Effector CD8-positive, alpha-beta T cell (primary cell): Measurements from ENCODE around the gene LINC01488.

Experiments
- DNase-seq: peaks from one replicate; lab custom pipeline; 2025; lab: John Stamatoyannopoulos, UW
- total RNA-seq, 4 experiments: gene quantifications; one replicate each; lab custom pipeline; 2026; lab: John Stamatoyannopoulos, UW

Gene LINC01488
- 0 reads per million in 4 experiments for total RNA-seq

DNA sequence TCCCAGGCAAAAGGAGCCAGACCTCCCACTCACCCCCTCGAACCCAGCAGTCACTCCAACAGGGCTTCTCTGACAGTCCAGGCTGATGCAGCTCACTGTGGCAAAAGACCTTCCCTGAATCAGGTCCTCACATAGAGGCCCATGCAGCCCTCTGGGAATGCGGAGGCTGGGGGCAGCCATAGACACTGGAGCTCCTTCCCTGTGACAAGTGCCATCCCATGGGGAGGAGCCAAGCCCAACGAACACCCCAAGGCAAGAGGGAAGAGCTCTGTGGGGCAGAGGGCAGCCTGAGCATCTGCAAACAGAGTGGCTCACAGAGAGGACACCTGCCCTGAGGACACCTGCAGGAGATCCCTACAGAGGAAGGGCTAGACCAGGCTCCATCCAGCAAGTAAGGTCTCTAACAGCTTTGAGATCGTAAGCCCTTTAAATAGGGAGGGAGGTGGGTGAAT, at the start of gene LINC01488:
Gene LINC01488 (plus strand): TSS at position 271 of the 452 bp plus-strand sequence.
- DNase-seq, result no peak

DNA sequence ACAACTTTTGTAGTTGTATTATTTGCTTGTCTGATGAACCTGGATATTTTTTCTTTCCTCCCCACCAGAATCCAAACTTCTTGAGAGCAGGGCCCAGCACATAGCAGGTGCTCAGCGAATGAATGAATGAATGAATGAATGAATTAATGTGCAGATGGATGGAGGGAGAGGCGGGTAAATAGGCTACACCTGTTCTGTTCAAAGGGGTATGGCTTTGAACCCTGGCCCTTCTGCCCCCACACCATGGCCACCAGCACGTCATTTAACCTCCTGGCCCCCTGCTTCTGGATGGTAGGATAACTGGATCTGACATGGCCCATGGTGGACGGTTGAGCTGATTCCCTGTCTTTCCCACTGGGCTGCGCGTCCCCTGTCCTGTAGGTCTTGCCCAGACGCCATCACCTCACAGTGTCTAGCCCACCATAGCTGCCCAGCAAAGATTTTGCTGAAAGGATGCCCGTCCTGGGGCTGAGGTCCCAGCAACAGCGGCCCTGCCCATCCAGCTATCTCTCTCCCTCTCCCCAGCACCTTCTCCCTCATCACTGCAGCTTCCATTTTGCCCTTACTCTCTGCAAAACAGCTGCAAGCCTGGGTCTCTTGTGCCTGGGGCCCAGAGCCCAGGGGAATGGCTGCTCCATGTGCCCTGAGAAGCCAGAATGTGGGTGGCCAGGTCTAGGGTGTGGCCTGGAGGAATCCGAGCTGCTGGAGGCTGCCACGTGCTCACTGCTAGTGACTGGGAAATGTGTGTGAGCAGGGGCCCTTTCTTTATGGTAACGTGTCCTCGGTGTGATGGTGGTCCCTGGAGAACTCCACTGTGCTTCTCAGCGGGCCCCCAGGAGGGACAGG, 49.3 kb upstream of the LINC01488 start:
- DNase-seq, result no peak

DNA sequence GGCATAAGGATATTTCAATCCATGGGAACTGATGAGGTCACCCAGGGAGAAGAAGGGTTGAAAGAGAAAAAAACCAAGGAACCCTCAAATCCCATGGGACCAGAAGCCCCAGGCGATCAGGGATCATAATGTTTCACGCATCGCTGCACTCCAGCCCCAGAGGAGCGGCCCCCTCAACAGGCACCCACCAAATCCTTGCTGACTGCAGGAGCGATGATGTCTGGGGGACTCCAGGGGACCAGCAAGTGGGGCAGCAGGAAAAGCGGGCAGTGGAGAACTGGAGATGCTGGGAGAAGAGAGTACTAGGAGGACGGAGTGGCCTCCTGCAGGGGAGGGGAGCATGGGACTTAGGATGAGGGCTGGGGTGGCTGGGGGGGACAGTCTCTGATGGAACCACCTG, 47.7 kb upstream of the LINC01488 start:
- no peak for DNase-seq

GRCh38 chr11:69434471-69434931, 47.0 kb upstream of the LINC01488 start:
- DNase-seq, result no peak

GRCh38 chr11:69435161-69435986, 46.1 kb upstream of the LINC01488 start:
- no peak for DNase-seq

- DNase-seq, result no peak
These were observed 45.2 kb upstream of the LINC01488 start for GRCh38 chr11:69436041-69436982.

DNA sequence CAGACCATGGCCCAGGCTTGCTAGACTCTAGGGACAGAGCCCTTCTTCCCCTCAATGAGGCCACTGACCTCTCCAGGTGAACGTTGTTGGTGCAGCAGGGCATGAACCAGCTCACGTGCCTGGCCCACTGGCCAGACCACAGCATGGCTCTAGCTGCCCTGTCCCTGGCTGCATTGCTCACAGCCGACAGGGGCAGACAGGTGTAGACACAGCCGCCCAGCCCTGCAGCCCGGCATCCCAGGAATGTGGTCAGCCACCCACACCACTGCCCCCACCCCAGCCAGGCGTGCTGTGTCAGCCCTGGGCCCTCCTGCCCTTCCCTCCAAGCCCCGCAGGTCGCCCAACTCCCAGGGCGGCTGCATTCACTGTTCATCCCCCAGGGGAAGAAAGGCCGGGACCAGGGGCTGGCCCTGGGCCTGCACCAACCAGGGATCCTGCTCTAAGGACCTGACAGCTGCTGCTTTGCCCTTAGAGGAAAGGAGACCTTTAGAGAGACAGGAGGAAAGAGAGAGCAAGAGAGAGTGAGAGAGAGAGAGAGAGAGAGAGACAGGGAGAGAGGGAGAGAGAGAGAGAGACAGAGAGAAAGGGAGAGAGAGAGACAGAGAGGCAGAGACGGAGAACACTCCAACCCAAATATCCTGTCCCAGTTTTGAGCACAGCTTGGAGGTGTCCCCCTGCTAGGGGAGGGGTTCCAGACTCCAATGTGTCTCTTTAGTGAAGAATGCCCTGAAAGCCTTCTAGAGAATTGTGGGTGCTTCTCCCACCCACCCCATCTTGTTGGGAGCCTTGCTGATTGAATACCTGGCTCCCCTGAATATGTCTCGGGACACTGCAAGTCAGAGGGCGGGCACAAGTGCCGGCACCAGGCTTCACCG, 44.2 kb upstream of the LINC01488 start:
- no peak for DNase-seq

GRCh38 chr11:69437876-69438205, 43.6 kb upstream of the LINC01488 start:
- no peak for DNase-seq

- DNase-seq, result no peak
These were observed 43.1 kb upstream of the LINC01488 start for GRCh38 chr11:69438286-69438920.

GRCh38 chr11:69439127-69439526, 42.3 kb upstream of the LINC01488 start:
- DNase-seq, result no peak

- no peak for DNase-seq
These were observed 41.6 kb upstream of the LINC01488 start for GRCh38 chr11:69439651-69440464.

- no peak for DNase-seq
These were observed 40.6 kb upstream of the LINC01488 start for GRCh38 chr11:69440876-69441275.

DNA sequence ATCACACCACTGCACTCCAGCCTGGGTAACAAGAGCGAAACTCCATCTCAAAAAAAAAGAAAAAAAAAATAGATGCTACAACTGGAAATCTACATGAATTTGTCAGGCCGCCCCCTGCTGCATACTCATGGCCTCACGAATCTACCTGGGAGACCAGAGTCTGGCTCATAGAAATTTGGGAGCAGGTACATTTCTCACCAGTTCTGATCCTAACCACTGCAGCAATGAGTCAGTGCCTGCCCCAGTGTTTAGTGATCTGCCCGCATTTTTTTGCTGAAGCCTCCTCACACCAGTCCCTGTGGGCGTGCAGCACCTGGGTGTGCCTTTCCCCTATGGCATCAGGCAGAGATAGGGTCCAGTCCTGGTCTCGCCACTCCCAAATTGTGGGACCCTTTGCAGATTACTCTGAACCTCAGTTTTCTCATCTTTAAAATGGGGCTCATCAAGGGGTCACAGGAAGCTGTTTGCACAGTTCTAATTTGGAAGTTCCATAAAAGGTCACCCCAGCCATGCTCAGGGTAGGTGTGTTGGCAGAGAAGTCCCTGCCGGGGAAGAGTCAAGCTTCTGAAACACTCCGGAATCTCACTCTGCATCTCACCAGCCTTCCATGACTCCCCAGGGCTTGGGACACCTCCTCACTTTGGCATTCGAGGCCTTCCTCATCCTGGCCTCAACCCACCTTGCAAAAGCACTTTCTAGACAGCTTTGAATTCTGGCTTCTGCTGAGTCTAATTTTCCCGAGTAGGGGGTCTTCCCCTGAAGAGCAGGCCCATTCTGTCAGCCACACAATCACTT, 39.3 kb upstream of the LINC01488 start:
- no peak for DNase-seq

- no peak for DNase-seq
These were observed 38.7 kb upstream of the LINC01488 start for GRCh38 chr11:69442807-69443137.

GRCh38 chr11:69443138-69443967, 38.1 kb upstream of the LINC01488 start:
- peak; percentile 32 for DNase-seq

DNA sequence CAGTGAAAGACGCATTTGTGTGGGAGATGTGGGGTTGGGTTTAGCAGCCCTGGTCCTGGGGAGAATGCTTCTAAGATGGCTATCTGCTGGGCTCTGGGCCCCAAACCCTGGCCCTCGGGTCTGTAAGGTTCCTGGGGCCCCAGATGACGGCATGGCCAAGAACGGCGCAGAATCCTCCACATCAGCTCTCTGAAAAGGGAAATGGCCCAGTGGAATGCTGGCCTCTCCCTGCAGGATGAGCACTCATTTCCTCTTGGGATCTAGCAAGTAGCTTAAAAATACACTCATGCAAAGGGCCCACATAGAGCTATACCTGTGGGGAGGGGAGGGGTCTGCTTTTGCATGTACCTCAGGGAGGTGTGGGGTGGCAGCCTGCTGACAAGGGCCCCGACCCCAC, 37.5 kb upstream of the LINC01488 start:
- DNase-seq, result no peak

GRCh38 chr11:69444381-69445130, 36.9 kb upstream of the LINC01488 start:
- DNase-seq, result no peak
